NCI-H446 (cell line): ENCODE results near the gene SLC17A6.

Experiments
- DNase-seq, 2 experiments: peaks; one replicate each; lab custom pipeline; 2025; lab: John Stamatoyannopoulos, UW

SLC17A6 gene

GRCh38 chr11:22389526-22390282, 51.5 kb downstream of the SLC17A6 start:
- DNase-seq = no peak

GRCh38 chr11:22390283-22390655, 52.1 kb downstream of the SLC17A6 start:
- DNase-seq = no peak

DNA sequence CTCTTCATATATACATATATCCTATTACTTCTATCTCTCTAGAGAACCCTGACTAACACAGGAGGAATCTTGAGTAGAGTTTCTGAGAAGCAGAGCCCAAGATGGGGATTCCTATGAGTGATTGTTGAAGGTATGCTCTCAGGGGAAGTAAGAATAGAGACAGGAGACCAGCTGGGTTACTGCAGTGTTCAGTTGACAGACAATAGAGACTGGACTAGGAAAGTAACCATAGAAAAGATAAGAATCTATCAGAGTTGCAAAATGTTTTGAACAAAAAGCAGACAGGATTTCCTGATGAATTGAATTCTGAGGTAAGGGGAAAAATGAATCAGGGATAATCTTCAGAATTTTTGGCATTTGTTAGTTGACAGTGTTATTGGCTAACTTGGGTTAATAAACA, 54.4 kb downstream of the SLC17A6 start:
- no peak for DNase-seq

DNA sequence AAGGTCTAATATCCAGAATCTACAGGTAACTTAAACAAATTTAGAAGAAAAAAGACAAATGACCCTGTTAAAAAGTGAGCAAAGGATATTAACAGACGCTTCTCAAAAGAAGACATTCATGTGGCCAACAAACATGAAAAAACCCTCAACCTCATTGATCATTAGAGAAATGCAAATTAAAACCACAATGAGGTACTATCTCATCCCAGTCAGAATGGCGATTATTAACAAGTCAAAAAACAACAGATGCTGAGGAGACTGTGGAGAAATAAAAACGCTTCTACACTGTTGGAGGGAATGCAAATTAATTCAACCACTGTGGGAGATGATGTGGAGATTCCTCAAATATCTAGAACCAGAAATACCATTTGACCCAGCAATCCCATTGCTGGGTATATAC, 67.2 kb downstream of the SLC17A6 start:
- no peak for DNase-seq

- peak; percentile 32 to 42 for DNase-seq
Observed at GRCh38 chr11:22407267-22407666, 69.1 kb downstream of the SLC17A6 start.

DNA sequence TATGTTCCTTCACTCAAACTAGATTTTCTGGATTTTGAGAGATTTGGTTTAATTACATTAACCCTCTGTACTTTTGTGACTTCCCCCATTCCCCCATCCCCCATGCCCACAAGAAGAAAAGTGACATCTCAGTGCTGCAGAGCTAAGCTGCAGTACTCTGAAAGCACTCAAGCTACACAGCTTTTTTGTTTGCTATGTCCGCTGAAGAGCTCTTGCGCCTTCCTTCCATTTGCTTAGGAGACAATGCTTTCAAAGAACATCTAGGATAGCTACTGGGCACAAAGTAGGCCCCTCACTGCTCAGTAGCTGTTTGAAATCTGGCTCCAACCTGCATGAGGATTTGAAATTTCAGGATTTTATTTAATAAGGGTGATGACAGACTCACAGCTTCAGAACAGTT, 69.7 kb downstream of the SLC17A6 start:
- DNase-seq = no peak

DNA sequence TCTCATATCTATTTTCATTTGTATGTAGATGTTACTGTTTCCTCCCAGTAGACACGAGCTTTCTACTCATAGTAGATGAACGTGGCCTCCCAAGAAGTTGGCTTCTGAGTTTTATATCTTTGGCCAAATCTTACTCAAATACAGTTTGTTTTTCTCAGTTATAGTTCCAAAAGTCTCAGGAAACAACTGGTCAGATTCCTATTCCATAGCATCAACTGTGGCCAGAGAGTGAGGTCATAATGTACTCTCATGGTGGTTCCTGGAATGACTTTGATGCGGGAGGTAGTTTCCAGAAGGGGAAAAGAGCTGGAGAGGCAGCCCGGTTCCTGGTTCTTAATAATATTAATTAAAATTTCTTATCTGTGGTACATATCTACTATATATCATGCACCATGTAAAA, 77.3 kb downstream of the SLC17A6 start:
- no peak for DNase-seq

DNA sequence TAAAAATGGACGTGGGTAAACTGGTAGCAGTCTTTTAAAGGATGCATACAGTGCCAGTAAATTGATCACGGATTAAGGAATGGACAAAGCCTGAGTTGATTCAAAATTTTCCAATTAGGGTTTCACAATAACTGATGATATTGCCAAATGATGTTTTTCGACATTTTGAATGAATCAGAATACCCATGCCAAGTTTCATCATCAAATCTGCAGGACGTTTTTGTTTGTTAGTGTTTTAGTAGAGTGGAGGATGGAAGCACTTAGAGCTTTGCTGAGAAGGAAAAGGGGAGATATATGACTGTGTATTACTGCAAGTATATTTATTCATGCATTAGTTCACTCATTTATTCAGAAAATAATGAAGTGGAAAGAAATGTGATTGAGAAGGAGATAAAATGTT, 78.3 kb downstream of the SLC17A6 start:
- no peak for DNase-seq

GRCh38 chr11:22426915-22427314, 88.7 kb downstream of the SLC17A6 start:
- no peak for DNase-seq
